ENCODE results near the gene THSD7B.

The THSD7B gene

GRCh38 chr2:137590102-137590501 is 824.8 kb downstream of the THSD7B start:
- no peak overlapping the region for H3K4me3 ChIP-seq (ENCODE audit: low read depth, low read length)
- no peak for TF ChIP-seq CTCF (IDR thresholded peaks at IDR 0.05; ENCODE audit: control insufficient read depth, extremely low read depth, insufficient read depth)
- no peak for DNase-seq (ENCODE audit: low read depth)

- no peak overlapping the region for H3K4me3 ChIP-seq (ENCODE audit: low read depth, low read length)
- no peak for TF ChIP-seq CTCF (IDR thresholded peaks at IDR 0.05; ENCODE audit: control insufficient read depth, extremely low read depth, insufficient read depth)
- DNase-seq (ENCODE audit: low read depth) = no peak
These were observed 842.5 kb downstream of the THSD7B start for GRCh38 chr2:137607722-137608318.

DNA sequence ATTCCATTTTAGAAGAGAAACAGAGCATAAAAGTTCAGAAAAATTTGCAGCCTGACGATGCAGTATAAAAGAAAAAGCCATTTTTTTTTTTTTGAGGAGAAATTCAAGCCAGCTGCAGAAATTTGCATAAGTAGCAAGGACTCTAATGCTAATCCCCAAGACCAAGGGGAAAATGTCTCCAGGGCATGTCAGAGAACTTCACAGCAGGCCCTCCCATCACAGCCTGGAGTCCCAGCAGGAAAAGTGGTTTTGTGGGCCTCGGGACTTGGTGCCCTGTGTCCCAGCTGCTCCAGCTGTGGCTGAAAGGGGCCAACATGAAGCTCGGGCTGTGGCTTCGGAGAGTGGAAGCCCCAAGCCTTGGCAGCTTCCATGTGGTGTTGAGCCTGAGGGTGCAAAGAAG is 873.6 kb downstream of the THSD7B start:
- H3K4me3 ChIP-seq (ENCODE audit: low read depth, low read length) = no peak overlapping the region
- no peak for TF ChIP-seq CTCF (IDR thresholded peaks at IDR 0.05; ENCODE audit: control insufficient read depth, extremely low read depth, insufficient read depth)
- no peak for DNase-seq (ENCODE audit: low read depth)

- TF ChIP-seq CTCF (IDR thresholded peaks at IDR 0.05; ENCODE audit: control insufficient read depth, extremely low read depth, insufficient read depth) = no peak
- H3K4me3 ChIP-seq (ENCODE audit: low read depth, low read length) = no peak overlapping the region
- no peak for DNase-seq (ENCODE audit: low read depth)
These were observed 879.4 kb downstream of the THSD7B start for GRCh38 chr2:137644731-137645130.

DNA sequence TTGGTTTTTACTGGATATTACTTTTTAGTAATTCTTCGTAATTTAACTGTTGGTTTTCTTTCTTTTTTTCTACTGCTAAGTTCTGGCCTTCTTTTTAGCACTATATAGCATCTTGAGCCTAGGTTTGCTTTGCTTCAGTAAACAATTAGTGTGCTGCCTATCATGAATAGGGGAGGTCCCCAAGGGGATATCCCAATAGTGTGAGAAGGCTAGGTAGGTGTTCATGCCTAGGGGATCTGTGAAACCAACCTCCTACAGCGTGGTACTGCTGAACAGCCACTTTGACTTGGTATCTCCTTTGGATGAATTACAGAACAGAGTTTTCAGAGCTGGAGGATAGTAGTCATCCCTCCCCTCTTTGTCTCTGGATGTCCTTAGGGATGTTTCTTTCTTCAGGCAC is 888.7 kb downstream of the THSD7B start:
- no peak overlapping the region for H3K4me3 ChIP-seq (ENCODE audit: low read depth, low read length)
- DNase-seq (ENCODE audit: low read depth) = no peak
- no peak for TF ChIP-seq CTCF (IDR thresholded peaks at IDR 0.05; ENCODE audit: control insufficient read depth, extremely low read depth, insufficient read depth)

DNA sequence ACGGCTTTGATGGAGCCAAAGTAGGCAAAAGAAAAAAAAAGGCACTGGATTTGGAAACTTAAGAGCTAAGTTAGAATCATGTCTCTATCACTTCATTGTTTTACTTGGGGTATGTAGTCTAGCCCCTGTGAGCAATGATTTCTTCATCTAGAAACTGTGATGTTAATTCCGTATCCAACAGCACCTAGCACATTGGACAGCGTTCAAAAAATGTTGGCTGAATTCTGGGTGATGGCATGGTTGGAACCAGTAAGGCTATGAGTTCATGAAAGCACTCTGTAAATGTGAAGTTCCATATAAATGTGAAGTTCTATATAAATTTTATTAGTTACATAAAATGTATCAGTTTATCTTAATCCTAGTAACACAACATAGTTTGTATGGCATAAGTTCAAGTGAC is 890.5 kb downstream of the THSD7B start:
- DNase-seq (ENCODE audit: low read depth) = no peak
- no peak overlapping the region for H3K4me3 ChIP-seq (ENCODE audit: low read depth, low read length)
- no peak for TF ChIP-seq CTCF (IDR thresholded peaks at IDR 0.05; ENCODE audit: control insufficient read depth, extremely low read depth, insufficient read depth)

DNA sequence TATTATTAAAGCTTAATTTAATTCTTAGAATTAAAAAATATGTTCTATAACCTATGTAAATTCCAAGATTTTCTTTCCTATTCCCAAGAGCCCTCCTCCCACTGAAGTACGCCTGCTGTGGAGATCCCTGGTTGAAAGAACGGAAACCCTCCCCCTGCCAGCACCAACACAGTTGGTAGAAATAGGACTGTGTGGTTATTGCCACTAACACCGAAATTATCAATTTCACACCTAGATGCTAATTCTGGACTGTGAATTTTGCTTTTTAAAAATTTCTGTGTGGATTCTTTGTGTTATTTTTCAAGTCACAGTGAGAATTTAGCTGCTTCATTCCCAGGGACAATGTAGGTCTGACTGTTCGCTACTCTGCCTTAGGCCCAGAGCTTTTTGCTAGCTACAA is 893.1 kb downstream of the THSD7B start:
- no peak overlapping the region for H3K4me3 ChIP-seq (ENCODE audit: low read depth, low read length)
- no peak for TF ChIP-seq CTCF (IDR thresholded peaks at IDR 0.05; ENCODE audit: control insufficient read depth, extremely low read depth, insufficient read depth)
- DNase-seq (ENCODE audit: low read depth) = no peak

Data from LNCaP clone FGC (cell line).